ENCODE measurements around the gene TMEM63B. TPM values are rescaled to one million over a fixed set of nuclear protein-coding genes. Genes with fewer than 3 reads are reported as not detected.

The TMEM63B gene
- total RNA-seq, result 16.6 and 18.5 TPM in 2 replicates

DNA sequence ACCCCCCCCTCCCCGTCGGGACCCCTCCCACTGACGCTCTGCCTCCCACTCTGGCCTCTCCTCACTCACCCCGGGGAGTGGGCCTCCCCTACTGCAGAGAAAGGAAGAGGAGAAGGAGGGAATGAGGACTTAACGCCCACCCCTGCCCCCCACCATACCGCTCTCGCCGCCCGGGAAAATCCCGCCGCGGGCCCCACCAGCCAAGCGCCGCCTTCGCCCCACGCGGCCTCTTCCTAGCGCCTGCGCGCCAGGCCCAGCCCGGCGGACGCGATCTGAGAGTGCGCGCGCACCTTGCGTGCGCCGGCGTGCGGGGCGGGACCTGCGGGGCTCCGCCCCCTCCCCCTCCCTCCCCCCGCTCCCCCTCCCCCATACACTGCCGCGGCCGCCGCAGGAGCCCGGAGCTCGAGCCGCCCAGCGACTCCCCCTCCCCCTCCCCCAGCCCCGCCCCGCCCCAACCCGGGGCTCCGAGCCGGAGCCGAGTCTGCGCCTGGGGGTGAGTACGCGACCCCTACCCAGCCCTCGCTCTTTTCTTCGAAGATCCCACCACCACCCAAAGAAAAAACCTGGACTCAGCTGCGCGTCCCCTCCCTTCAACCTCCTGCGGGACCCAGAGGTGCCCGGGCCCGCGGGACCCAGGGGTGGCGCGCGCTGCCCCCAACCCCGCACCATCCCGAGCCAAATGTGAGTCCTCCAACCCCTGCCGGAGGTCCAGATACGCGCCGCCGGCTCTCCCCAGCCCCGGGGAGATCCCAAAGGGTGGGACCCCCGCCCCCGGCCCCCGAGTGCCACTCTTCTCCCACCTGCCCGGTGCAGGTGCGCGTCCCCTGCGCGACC is at the start of gene TMEM63B, which contains the start of gene MRPL14:
Gene TMEM63B (plus strand): TSS at position 369 of the 834 bp plus-strand sequence. CDS start 7,031 bp downstream, outside the sequence.
Gene MRPL14 (minus strand): TSS at position 267 of the 834 bp plus-strand sequence. CDS start 10,841 bp downstream, outside the sequence.

DNA sequence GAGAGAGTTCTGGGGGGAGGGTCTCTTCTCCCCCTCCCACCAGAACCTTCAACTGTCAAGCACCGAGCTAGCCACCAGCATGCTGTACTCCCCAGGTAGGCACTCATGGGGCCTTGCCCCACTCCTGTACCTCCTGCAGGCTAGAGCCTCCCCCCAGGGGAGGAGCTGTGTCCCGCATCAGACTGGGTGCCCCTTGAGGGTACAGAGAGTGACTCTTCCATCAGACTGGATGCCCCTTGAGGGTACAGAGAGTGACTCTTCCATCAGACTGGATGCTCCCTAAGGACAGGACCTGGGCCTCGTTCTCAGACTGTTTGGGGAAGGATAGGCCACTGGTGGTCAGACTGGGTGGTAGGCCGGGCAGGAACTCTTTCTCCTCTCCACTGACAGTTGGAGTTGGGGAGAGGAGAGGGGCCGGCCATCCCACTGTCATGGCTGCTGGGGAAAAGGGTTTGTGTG is 31.4 kb downstream of the TMEM63B start, which contains the start of gene CAPN11:
Gene CAPN11 (plus strand): TSS at position 51 of the 459 bp plus-strand sequence. CDS start 29 bp downstream, at position 80.

Other genes starting within 250 kb of the TMEM63B start
- gene MRPL14, start 102 bp upstream of the TMEM63B start, total RNA-seq, result 73.2 and 78.3 TPM in 2 replicates
- 2.7 and 4.8 TPM in 2 replicates for gene CAPN11, start 31.3 kb downstream of the TMEM63B start, total RNA-seq
- gene MYMX, start 89.4 kb downstream of the TMEM63B start, total RNA-seq, result not detected in 2 replicates
- gene SLC29A1, start 96.0 kb downstream of the TMEM63B start, total RNA-seq, result 128 and 179 TPM in 2 replicates
- 1,271 and 1,335 TPM in 2 replicates for gene HSP90AB1, start 119.5 kb downstream of the TMEM63B start, total RNA-seq
- 57.8 and 62.0 TPM in 2 replicates for gene SLC35B2, start 130.0 kb downstream of the TMEM63B start, total RNA-seq
- 35.3 and 41.0 TPM in 2 replicates for gene NFKBIE, start 138.0 kb downstream of the TMEM63B start, total RNA-seq
- gene TMEM151B, start 142.9 kb downstream of the TMEM63B start, total RNA-seq, result not detected in 2 replicates
- 15.9 and 16.1 TPM in 2 replicates for gene AARS2, start 185.8 kb downstream of the TMEM63B start, total RNA-seq
- not detected in 2 replicates for gene SPATS1, start 215.1 kb downstream of the TMEM63B start, total RNA-seq

Measured in mammary microvascular endothelial cell (primary cell).